Measurements from ENCODE around the gene ZNF444. TPM values are rescaled to one million over a fixed set of nuclear protein-coding genes. Genes with fewer than 3 reads are reported as not detected.

ZNF444 gene
- total and polyA plus RNA-seq, 9 of the 15 experiments (the other 6 are each of a cell fraction or from before 2014, with no cell fraction given): 0.39 to 40.0 (median 6.9) TPM

- ChIA-PET CTCF (ENCODE audit: low intra/inter-chr PET ratio) (no interaction called here), POLR2A (no interaction called here)
- Histone ChIP-seq H3K9ac (ENCODE audit: insufficient read depth in 1 of 2, low read depth in 2 of 2, low read length in 2 of 2) (no peak overlapping the region), H3K9me3 (replicated peaks; ENCODE audit: control insufficient read depth, insufficient read depth, low read depth, low read length) (no peaks in the 10 kb centered on the region), H3K4me1 (replicated peaks in 1 of 2; ENCODE audit: control insufficient read depth in 2 of 2, insufficient read depth in 2 of 2, low read length in 2 of 2) (peaks cover 5 to 23% of the 10 kb centered on the region in 2 experiments; a peak in 3 of 5 replicates), H3K4me2 (ENCODE audit: insufficient read depth, low read length) (peak overlapping the region; percentile 26; the same call in 1 of the 2 replicates), H2AFZ (ENCODE audit: low read depth, low read length) (no peak overlapping the region), H3K9me1 (ENCODE audit: control insufficient read depth, insufficient read depth, low read length) (no peaks in the 10 kb centered on the region), H4K20me1 (replicated peaks; ENCODE audit: control insufficient read depth, insufficient read depth, low read length) (no peaks in the 10 kb centered on the region), H3K36me3 (ENCODE audit: control insufficient read depth, insufficient read depth, low read length) (no peaks in the 10 kb centered on the region), H3K79me2 (ENCODE audit: control insufficient read depth, insufficient read depth, low read length) (no peaks in the 10 kb centered on the region), H3K27me3 (ENCODE audit: control insufficient read depth in 2 of 2, insufficient read depth in 2 of 2, low read length in 2 of 2) (peaks cover 0 to 31% of the 10 kb centered on the region in 2 experiments; a peak in 4 of 5 replicates), H3K27ac (ENCODE audit: extremely low read depth, low read depth, low read length) (no peak overlapping the region), H3K4me3 (no peak overlapping the region)
- BruUV-seq (replicated peaks): no TSS peak
- in situ Hi-C loops (cut with MboI) (no loop called here), intact Hi-C loops (cut with micrococcal nuclease) (loop anchor here (5.0 kb wide), 1 partner anchor 158 kb away; no protein-coding TSS in a partner anchor)
- 9% methylated on average over 8 of the region's 9 CpGs for WGBS (ENCODE audit: insufficient coverage, low coverage, missing lambda C conversion rate)
- no peak for FAIRE-seq
- no peak for ATAC-seq
- TF ChIP-seq EGR1 (conservative IDR thresholded peaks at IDR 0.05) (peak; percentile 58; the same call in 1 of the 2 replicates), ZNF263 (CRISPR knock-in tag; IDR thresholded peaks at IDR 0.05; ENCODE audit: borderline replicate concordance) (peak; percentile 90), SRF (CRISPR knock-in tag; IDR thresholded peaks at IDR 0.05) (no peak)
- no peak for DNase-seq (ENCODE audit: extremely low read depth in 1 of 4, low spot score in 3 of 4)
Measured at GRCh38 chr19:56174086-56174485, 33.0 kb downstream of the ZNF444 start.

- Histone ChIP-seq H2AFZ (ENCODE audit: low read depth, low read length) (0 out of 2 replicates have a peak overlapping the region, but pooled peaks have one; percentile 1), H3K36me3 (ENCODE audit: control insufficient read depth, insufficient read depth, low read length) (no peaks in the 10 kb centered on the region), H3K4me1 (replicated peaks in 1 of 2; ENCODE audit: control insufficient read depth in 2 of 2, insufficient read depth in 2 of 2, low read length in 2 of 2) (peaks cover 5 to 23% of the 10 kb centered on the region in 2 experiments; a peak in 3 of 5 replicates), H3K9me1 (ENCODE audit: control insufficient read depth, insufficient read depth, low read length) (no peaks in the 10 kb centered on the region), H3K79me2 (ENCODE audit: control insufficient read depth, insufficient read depth, low read length) (no peaks in the 10 kb centered on the region), H3K9me3 (replicated peaks; ENCODE audit: control insufficient read depth, insufficient read depth, low read depth, low read length) (no peaks in the 10 kb centered on the region), H3K9ac (ENCODE audit: insufficient read depth in 1 of 2, low read depth in 2 of 2, low read length in 2 of 2) (peak overlapping the region in 1 of 2 experiments; percentile 52; a peak in 2 of 4 replicates), H3K27me3 (ENCODE audit: control insufficient read depth in 2 of 2, insufficient read depth in 2 of 2, low read length in 2 of 2) (peaks cover 0 to 31% of the 10 kb centered on the region in 2 experiments; a peak in 4 of 5 replicates), H3K4me3 (no peak overlapping the region), H4K20me1 (replicated peaks; ENCODE audit: control insufficient read depth, insufficient read depth, low read length) (no peaks in the 10 kb centered on the region), H3K27ac (ENCODE audit: extremely low read depth, low read depth, low read length) (no peak overlapping the region), H3K4me2 (ENCODE audit: insufficient read depth, low read length) (peak overlapping the region; percentile 26; the same call in 1 of the 2 replicates)
- ChIA-PET POLR2A (no interaction called here), CTCF (ENCODE audit: low intra/inter-chr PET ratio) (no interaction called here)
- BruUV-seq (replicated peaks): no TSS peak
- intact Hi-C loops (cut with micrococcal nuclease) (loop anchor here (5.0 kb wide), 1 partner anchor 158 kb away; no protein-coding TSS in a partner anchor), in situ Hi-C loops (cut with MboI) (no loop called here)
- whole genome bisulfite sequencing (ENCODE audit: insufficient coverage, low coverage, missing lambda C conversion rate): 4% methylated on average over 11 of the region's 11 CpGs
- ATAC-seq (peak; percentile 36), DNase-seq (ENCODE audit: extremely low read depth in 1 of 4, low spot score in 3 of 4) (peak in 2 of 4 experiments; percentile 6 to 23), FAIRE-seq (no peak)
- TF ChIP-seq ATF7 (IDR thresholded peaks at IDR 0.05): peak; percentile 79; the same call in 1 of the 2 replicates
- TF ChIP-seq LCOR (CRISPR knock-in tag; IDR thresholded peaks at IDR 0.05): no peak
- TF ChIP-seq ATF3 (IDR thresholded peaks at IDR 0.05): peak; percentile 35; the same call in 1 of the 2 replicates
- TF ChIP-seq ATF3 (CRISPR knock-in tag; conservative IDR thresholded peaks at IDR 0.05): no peak
- TF ChIP-seq ZBTB8A (IDR thresholded peaks at IDR 0.05; ENCODE audit: partially characterized antibody): no peak
- no peak for TF ChIP-seq TAF7 (tag; IDR thresholded peaks at IDR 0.05)
- no peak for TF ChIP-seq ATF1 (CRISPR knock-in tag; IDR thresholded peaks at IDR 0.05)
- TF ChIP-seq ATF1 (tag; IDR thresholded peaks at IDR 0.05): peak; percentile 58; the same call in 1 of the 2 replicates
- no peak for TF ChIP-seq RBFOX2 (IDR thresholded peaks at IDR 0.05; ENCODE audit: low read depth, low read length)
- 0 out of 2 replicates have a peak, but pooled peaks have one; percentile 9 for TF ChIP-seq PKNOX1 (IDR thresholded peaks at IDR 0.05)
- TF ChIP-seq ZFP1 (CRISPR knock-in tag; IDR thresholded peaks at IDR 0.05): no peak
Measured at GRCh38 chr19:56174550-56174949, 33.5 kb downstream of the ZNF444 start.
